HG02884 (cell line): ENCODE results near the gene TNF.
A peak's percentile ranks its signal among the peaks of the same experiment; 100 is the strongest.
"Not testable (repeated sequence)": the region's sequence is repeated elsewhere in the genome, so short reads cannot be mapped to it uniquely, and the experiment has no call there.

Experiments used
- ATAC-seq: cut with Tn5 transposase; IDR thresholded peaks from one replicate; pipeline ENCODE4 v1.9.1; 2021; ENCODE audit warnings: mild to moderate bottlenecking, moderate library complexity; ENCODE audit not compliant: unreplicated experiment

Gene TNF

GRCh38 chr6:31586599-31587281 is 11.4 kb downstream of the TNF start:
- ATAC-seq, result no peak

DNA sequence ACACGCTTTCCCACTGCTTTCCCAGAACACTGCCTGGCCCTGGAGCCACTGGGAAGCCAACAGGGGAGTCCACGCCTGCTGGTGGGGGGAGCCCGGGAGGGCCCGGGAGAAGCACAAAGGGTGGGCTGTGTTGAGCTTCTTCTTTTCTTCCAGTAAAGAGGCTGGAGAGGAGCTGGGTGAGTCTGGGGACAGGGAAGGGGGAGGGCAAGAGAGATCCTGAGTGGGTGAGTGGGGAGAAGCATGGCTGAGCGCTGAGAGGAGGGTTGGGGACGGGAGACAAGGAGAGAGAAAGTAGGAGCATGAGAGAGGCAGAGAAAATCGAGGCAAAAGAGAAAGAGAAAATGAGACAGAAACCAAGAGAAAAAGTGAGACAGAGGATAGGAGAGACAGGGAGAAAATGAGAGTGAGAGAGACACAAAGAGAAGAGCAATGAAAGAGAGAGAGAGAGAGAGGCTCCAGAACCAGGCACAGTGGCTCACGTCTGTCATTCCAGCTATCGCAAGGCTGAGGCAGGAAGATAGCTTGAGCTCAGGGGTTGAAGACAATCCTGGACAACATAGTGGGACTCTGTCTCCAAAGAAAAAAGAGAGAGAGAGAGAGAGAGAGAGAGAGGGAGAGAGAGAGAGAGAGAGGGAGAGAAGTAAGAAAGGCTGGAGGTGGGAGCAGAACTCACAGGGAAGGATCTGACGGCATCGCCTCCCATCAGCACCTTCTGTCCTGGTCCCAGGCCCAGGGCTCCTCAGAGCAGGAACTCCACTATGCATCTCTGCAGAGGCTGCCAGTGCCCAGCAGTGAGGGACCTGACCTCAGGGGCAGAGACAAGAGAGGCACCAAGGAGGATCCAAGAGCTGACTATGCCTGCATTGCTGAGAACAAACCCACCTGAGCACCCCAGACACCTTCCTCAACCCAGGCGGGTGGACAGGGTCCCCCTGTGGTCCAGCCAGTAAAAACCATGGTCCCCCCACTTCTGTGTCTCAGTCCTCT is 12.7 kb downstream of the TNF start:
- no peak for ATAC-seq

DNA sequence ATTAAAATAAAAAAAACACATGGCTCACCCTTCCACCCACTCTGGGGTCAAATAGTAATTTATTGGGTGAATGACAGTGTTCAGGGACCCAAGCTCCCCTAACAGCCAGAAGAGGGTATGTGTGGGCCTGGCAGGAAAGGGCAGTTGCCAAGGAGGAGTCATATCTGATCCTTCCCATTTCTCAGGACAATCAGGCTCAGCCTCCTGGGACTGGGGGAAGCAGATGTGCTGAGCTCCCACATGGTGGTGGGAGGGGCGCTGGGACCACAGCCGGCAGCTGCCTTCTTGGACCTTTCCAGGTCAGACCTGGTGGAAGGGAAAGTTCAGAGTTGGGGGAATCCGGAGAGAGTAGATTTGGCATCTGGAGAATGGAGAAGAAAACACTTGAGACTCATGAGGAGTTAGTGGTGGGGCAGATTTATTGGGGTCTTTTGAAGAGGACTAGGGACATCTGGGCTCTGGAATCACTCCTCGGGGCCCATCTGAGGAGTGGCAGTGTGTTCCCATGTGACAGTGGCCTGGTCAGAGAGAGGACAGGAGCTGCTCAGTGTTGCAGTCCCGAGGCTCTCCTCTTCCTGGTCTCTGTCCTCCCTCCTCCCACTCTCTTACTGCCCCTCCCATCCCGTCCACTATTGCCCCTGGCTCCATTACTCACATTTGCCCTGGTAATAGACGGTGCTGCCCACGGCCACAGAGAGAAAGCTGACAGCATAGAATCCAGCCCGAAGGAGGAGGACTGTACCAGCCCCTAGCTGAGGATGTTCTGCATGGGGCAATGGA is 13.7 kb downstream of the TNF start:
- no peak for ATAC-seq

GRCh38 chr6:31590691-31591090 is 15.3 kb downstream of the TNF start:
- ATAC-seq, result not testable (repeated sequence)

DNA sequence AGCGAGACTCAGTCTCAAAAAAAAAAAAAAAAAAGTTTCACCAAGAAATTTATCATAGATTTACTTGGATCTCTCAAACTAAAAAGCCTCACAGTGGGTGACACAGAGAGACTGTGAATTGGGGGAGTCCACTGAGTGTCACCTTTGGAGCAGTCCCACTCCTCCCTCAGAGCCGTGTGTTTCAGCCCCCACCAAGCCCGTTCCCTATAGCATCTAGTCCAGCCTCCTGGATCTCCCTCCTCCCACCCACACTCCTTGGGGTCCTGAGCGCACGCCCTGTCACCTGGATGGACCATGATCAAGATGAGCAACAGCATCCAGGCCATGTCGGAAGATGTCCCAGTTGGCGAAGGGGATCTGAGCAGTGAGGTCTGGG is 17.0 kb downstream of the TNF start:
- ATAC-seq, result no peak

GRCh38 chr6:31597006-31597405 is 21.6 kb downstream of the TNF start:
- ATAC-seq, result no peak

DNA sequence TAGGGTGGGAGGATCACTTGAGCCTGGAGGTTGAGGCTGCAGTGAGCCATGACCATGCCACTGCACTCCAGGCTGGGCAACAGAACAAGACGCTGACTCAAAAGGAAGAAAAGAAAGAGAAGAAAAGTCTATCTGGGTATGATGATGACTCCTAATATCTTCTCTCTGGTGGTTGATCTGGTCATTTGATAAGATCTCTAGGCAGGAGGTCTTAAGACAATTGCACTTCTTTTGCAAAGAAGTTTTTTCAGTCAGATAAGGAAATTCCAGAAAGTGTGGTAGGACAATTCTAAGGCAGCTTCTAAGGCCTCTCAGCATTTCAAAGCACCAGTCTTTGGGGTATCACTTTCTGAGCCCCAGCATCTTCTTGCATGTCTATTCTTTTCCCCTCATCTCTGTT is 32.0 kb downstream of the TNF start:
- ATAC-seq, result no peak

DNA sequence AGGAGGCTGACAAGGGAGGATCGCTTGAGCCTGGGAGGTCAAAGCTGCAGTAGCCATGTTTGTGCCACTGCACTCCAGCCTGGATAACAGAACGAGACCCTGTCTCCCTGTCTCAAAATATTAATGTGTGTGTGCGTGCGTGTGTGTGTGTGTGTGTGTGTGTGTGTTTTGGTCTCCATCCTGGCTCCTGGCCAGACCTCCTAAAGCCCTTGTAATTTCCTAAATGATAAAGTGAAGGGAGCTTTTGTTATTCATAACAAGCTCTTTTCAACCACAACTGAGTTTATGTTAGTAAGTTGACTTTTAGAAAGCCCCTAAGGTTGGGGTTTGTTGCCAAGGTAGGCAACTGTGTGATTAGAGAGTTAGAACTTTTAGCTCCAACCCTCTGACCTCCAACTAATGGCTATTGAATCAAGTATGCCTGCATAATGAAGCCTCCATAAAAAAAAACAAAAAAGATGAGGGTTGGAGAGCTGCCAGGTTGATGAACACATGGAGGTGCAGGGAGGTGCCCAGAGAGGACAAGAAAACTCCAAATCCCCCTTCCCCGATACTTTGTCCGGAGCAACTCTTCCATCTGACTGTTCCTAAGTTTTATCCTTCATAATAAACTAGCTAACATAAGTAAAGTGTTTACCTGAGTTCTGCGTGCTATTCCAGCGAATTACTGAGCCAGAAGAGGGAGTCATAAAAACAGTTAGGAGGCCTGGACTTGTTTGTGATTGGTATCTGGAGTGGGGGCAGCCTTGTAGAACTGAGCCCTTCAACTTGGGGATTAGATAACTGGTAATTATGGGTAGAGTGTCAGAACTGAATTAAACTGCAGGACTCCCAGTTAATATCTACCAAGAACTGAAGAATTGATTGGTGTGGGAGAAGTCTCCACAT is 34.4 kb downstream of the TNF start:
- ATAC-seq, result no peak

DNA sequence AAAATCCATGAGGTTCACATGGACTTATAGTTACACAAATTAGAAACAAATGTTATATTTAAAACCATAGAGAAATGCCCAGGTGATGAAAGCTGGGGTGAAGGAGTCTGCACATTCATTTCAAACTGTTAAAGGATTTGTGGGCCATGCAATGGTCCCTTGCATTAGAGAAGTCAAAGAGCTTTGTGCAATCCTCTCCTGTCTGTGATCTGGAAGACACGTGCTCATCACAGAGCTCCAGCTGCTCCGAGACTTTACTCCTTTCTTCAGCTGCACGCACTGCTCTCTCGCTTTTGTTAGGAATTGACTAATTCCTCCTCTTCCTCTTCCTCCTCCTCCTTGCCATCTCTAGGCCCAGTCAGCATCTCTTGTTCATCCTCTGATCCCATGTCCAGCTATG is 35.6 kb downstream of the TNF start:
- ATAC-seq, result no peak

DNA sequence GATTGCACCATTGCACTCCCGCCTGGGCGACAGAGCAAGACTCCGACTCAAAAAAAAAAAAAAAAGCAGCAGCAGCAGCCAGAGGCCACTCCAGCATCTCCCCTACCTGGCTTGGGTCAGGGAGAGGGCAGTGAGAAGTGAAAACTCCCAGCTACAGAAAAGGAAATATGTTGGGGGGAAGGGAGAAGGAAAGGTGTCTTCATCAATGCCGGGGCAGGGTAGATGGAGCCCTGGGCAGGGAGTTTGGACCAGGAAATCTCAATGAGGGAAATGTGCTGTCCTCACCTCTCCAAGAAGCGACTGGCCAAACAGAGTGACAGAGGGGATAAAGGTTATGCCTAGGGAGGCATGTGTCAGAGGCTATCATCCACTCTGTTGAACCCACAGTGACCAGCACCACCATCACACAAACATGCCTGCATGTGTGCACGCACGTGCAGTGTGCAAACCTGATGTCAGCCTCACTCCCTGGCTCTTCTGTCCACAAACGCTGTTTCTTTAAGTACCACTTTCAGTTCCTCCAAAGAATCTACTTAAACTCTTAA is 38.8 kb downstream of the TNF start:
- no peak for ATAC-seq

DNA sequence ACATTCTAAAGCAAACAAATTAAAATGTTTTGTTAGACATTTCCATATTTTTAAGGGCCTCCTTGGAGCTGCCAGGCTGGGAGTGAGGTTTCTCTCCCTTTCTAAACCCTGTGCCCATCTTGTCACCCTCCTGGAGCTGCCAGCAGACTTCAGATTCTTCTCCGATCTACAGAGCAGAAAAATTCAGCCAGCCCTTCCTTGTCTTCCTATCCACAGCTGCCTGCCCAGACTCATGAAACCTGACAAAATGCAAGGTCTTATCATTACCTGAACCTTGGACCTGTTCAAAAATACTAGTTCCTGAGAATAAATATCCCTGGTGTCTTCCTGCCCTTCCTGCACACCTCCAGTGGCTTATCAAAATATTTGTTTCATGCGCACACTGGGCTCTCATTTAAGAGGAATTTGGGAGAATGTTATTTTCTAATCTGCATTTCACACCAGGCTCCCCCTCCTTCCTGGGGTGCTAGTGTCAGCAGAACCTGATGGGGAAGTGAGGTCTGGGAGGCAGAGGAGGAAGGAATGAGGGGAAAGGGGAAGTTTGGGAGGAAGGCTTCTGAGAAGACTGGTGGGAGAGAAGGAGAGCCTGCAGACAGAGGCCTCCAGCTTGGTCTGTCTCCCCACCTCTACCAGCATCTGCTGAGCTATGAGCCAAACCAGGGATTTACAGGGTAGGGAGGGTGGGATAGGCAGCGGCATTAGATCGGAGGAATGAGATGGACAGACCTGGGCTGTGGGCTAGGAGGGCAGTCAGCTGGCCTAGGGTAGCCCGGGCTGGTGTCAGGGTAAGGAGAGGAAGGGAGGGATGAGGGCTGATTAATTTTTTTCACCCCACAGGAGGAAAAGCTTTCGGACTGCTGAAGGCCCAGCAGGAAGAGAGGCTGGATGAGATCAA is 39.6 kb downstream of the TNF start, which contains the start of gene AIF1:
Gene AIF1, plus strand, starts transcription at position 551 of the 895 bp plus-strand sequence. Its CDS starts 96 bp downstream, at position 647.
- no peak for ATAC-seq

- no peak for ATAC-seq
Observed at GRCh38 chr6:31615748-31616147, 40.4 kb downstream of the TNF start.

DNA sequence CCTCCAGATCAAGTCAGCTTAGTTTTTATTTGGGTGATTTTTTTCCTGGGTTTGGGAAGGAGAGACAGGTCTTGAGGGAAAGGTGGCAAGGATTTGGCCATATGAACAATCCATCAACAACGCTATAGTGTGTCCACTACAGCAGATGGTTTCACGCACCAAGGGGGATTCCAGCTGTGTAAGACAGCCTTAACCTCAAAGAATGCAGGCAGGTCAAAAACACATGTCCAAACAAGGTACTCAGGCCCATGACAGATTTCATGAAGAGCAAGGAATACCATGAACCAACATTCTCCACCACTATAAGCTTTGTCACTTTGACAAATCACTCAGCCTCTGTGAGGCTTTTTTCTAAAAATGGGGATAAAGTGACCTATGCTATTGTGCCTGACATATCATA is 41.6 kb downstream of the TNF start:
- no peak for ATAC-seq

DNA sequence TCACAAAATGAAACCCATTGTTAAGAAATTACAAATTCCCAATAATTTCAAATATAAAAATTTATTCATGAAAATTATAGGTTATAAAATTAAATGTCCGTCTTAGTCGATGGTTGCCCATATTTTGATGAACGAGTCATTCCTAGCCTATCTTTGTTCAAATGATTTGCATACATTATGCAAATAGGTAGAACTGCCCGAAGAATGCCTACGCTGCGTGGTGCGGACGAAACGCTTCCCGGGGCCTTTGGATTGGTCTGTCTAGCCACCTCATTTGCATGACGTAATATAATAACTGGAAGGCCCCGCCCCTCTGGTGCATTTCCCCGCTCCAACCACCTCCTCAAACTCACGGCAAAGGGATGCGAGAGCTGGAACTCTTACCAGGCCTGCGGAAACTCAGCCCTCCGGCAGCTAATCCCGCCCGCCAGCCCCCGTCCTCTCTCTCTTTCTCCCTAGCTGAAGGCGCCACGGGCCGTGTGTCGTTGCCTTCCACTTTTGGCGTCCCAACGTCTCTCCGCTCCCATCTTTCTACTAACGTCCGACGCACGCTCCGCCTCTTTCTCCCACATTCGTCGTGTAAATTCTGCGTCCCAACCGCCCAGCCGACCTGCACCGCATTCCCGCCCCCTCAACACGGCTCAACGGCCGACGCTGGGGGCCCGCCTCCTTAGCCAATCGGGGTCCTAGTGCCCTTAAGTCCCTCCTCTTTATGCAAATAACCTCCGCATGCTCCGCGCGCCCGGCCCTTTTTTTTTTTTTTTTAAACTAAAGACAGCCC is 44.6 kb downstream of the TNF start:
- ATAC-seq, result peak; percentile 70

DNA sequence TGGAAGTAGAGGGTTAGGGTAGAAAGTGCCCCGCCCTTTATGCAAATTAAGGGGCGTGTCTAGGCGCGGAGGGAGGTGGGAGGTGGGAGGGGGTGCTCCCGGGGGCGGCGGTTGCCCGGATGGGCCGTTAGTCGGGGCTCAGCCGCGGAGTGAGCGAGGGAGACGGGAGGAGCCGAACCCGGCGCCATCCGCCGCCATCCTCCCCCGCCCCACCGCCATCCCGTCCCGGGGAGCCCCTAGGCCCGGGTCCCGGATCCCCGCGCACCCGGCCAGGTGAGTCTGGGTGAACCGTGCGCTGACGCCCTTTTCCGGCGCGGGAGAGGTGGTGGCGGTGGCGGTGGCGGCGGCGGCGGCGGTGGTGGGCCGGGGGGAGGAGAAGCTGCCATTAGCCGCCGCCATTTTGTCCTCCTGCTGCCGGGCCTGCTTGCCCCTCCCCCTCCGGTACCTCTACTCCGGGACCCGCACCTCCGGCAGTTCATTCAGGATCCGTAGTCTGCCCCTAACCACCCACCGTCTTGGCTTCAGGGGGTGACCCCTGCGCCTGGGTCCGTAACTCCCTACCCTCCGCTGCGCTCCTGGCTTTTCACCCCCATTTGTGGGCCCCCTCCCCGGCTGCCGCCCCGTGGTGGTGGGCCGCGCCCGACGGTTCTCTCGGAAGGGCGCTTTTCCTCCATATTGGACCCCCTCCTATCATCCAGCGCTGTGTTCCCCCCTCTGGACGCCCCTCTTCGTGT is 45.4 kb downstream of the TNF start, which contains the start of gene PRRC2A:
Gene PRRC2A, plus strand, starts transcription at position 130 of the 734 bp plus-strand sequence. CDS start 2,075 bp downstream, outside the sequence.
- ATAC-seq, result peak; percentile 20

- ATAC-seq, result no peak
Observed at GRCh38 chr6:31621320-31621939, 46.1 kb downstream of the TNF start.

GRCh38 chr6:31621991-31622390 is 46.6 kb downstream of the TNF start:
- no peak for ATAC-seq
